OCI-LY1 (cell line): ENCODE data around the gene RFX8.

Experiments
- CTCF ChIP-seq: fragments of 200-600 bp; sonication (generic), shearing (Covaris generic); IDR thresholded peaks from 2 replicates; pipeline ENCODE4 v1.5.1; 2017; ENCODE audit warnings: mild to moderate bottlenecking, antibody characterized with exemption, low read length, moderate library complexity, mixed read lengths
- EZH2 ChIP-seq: fragments of 200-600 bp; sonication (generic), shearing (Covaris generic); IDR thresholded peaks from 2 replicates; pipeline ENCODE4 v1.8.0; 2017; ENCODE audit warnings: borderline replicate concordance, mixed run types, mild to moderate bottlenecking, antibody characterized with exemption, low read length, moderate library complexity, mixed read lengths

- TF ChIP-seq CTCF: no peak
- TF ChIP-seq EZH2: no peak
Observed at GRCh38 chr2:101399021-101399799, 75.7 kb downstream of the RFX8 start.
